Measurements from ENCODE around the gene SP140.

GRCh38 chr2:230328155-230328458 lies 102.6 kb downstream of the SP140 start:
- no peak for TF ChIP-seq MXI1 (IDR thresholded peaks at IDR 0.05; ENCODE audit: borderline replicate concordance, low read depth, low read length)
- no peak for TF ChIP-seq KAT7 (CRISPR knock-in tag; IDR thresholded peaks at IDR 0.05; ENCODE audit: borderline replicate concordance)
- TF ChIP-seq RELA (CRISPR knock-in tag; IDR thresholded peaks at IDR 0.05) = no peak
- TF ChIP-seq, protein P1, sequence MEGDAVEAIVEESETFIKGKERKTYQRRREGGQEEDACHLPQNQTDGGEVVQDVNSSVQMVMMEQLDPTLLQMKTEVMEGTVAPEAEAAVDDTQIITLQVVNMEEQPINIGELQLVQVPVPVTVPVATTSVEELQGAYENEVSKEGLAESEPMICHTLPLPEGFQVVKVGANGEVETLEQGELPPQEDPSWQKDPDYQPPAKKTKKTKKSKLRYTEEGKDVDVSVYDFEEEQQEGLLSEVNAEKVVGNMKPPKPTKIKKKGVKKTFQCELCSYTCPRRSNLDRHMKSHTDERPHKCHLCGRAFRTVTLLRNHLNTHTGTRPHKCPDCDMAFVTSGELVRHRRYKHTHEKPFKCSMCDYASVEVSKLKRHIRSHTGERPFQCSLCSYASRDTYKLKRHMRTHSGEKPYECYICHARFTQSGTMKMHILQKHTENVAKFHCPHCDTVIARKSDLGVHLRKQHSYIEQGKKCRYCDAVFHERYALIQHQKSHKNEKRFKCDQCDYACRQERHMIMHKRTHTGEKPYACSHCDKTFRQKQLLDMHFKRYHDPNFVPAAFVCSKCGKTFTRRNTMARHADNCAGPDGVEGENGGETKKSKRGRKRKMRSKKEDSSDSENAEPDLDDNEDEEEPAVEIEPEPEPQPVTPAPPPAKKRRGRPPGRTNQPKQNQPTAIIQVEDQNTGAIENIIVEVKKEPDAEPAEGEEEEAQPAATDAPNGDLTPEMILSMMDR (CRISPR knock-in tag; IDR thresholded peaks at IDR 0.05) = no peak
- TF ChIP-seq HNRNPLL (IDR thresholded peaks at IDR 0.05; ENCODE audit: low read depth, low read length, poor library complexity, severe bottlenecking) = no peak
- no peak for TF ChIP-seq POLR2A (IDR thresholded peaks at IDR 0.05; ENCODE audit: insufficient read depth in 1 of 2, low read depth in 2 of 2, low read length in 2 of 2)
- TF ChIP-seq POLR2AphosphoS5 (IDR thresholded peaks at IDR 0.05; ENCODE audit: low read depth, low read length) = no peak
